Measurements from ENCODE around the gene ASXL1. TPM values are rescaled to one million over a fixed set of nuclear protein-coding genes. Genes with fewer than 3 reads are reported as not detected.

The ASXL1 gene
- total and polyA plus RNA-seq, 10 of the 15 experiments (the other 5 are each of a cell fraction or from before 2014, with no cell fraction given): 11.0 to 87.6 (median 56.8) TPM

DNA sequence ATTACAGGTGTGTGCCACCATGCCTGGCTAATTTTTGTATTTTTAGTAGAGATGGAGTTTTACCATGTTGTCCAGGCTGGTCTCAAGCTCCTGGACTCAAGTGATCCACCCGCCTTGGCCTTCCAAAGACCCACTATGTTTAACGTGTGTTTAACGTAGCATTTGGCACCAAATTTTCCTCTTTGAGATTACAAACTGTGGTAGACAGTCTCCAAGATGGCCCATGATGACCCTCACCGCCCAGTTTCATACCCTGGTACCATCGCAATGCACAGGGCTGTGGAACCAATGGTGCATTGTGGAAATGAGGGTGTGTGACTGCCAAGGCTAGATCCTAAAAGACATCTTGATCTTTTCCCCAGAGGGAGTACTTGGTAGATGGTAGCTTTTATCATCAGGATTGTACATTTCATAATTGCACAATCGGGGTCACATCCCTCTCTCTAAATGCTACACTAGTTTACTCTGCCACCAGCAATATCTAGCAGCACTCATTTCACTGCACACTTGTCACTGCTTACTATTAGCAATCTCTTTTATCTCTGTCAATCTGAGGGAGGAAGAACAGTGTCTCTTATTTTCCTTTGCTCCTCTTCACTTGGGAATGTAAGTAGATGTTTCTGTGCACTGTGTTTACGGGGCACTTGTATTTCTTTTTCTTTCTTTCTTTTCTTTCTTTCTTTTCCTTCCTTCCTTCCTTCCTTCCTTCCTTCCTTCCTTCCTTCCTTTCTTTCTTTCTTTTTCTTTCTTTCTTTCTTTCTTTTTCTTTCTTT, 130.1 kb downstream of the ASXL1 start:
- POLR2A ChIA-PET: no interaction called here
- no peak overlapping the region for H3K27ac ChIP-seq (ENCODE audit: control insufficient read depth, insufficient read depth)
- TF ChIP-seq BMI1 (IDR thresholded peaks at IDR 0.05; ENCODE audit: borderline replicate concordance) (no peak), SMARCA5 (IDR thresholded peaks at IDR 0.05) (no peak), CHD2 (IDR thresholded peaks at IDR 0.05; ENCODE audit: borderline replicate concordance, low read depth, low read length) (no peak), SP1 (IDR thresholded peaks at IDR 0.05; ENCODE audit: low read depth, low read length) (no peak), ZSCAN29 (IDR thresholded peaks at IDR 0.05) (no peak), IKZF1 (conservative IDR thresholded peaks at IDR 0.05) (no peak), CREB1 (IDR thresholded peaks at IDR 0.05; ENCODE audit: low read depth) (no peak), NR2C1 (IDR thresholded peaks at IDR 0.05) (no peak), SRF (IDR thresholded peaks at IDR 0.05; ENCODE audit: low read depth in 2 of 2, low read length in 2 of 2) (no peak), ZBED1 (IDR thresholded peaks at IDR 0.05; ENCODE audit: borderline replicate concordance) (no peak), ATF7 (IDR thresholded peaks at IDR 0.05; ENCODE audit: low read depth) (no peak), EED (IDR thresholded peaks at IDR 0.05; ENCODE audit: low read depth) (no peak), CBX5 (IDR thresholded peaks at IDR 0.05; ENCODE audit: low read depth) (no peak), ASH2L (IDR thresholded peaks at IDR 0.05; ENCODE audit: borderline replicate concordance, low read depth) (no peak), KAT2A (conservative IDR thresholded peaks at IDR 0.05; ENCODE audit: control insufficient read depth, low read depth, low read length) (no peak)
- TF ChIP-seq, protein P1, sequence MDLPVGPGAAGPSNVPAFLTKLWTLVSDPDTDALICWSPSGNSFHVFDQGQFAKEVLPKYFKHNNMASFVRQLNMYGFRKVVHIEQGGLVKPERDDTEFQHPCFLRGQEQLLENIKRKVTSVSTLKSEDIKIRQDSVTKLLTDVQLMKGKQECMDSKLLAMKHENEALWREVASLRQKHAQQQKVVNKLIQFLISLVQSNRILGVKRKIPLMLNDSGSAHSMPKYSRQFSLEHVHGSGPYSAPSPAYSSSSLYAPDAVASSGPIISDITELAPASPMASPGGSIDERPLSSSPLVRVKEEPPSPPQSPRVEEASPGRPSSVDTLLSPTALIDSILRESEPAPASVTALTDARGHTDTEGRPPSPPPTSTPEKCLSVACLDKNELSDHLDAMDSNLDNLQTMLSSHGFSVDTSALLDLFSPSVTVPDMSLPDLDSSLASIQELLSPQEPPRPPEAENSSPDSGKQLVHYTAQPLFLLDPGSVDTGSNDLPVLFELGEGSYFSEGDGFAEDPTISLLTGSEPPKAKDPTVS (IDR thresholded peaks at IDR 0.05; ENCODE audit: low read depth, low read length): no peak
- TF ChIP-seq, protein P2, sequence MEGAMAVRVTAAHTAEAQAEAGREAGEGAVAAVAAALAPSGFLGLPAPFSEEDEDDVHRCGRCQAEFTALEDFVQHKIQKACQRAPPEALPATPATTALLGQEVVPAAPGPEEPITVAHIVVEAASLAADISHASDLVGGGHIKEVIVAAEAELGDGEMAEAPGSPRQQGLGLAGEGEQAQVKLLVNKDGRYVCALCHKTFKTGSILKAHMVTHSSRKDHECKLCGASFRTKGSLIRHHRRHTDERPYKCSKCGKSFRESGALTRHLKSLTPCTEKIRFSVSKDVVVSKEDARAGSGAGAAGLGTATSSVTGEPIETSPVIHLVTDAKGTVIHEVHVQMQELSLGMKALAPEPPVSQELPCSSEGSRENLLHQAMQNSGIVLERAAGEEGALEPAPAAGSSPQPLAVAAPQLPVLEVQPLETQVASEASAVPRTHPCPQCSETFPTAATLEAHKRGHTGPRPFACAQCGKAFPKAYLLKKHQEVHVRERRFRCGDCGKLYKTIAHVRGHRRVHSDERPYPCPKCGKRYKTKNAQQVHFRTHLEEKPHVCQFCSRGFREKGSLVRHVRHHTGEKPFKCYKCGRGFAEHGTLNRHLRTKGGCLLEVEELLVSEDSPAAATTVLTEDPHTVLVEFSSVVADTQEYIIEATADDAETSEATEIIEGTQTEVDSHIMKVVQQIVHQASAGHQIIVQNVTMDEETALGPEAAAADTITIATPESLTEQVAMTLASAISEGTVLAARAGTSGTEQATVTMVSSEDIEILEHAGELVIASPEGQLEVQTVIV (IDR thresholded peaks at IDR 0.05; ENCODE audit: borderline replicate concordance, partially characterized antibody): no peak
- TF ChIP-seq, protein P3, sequence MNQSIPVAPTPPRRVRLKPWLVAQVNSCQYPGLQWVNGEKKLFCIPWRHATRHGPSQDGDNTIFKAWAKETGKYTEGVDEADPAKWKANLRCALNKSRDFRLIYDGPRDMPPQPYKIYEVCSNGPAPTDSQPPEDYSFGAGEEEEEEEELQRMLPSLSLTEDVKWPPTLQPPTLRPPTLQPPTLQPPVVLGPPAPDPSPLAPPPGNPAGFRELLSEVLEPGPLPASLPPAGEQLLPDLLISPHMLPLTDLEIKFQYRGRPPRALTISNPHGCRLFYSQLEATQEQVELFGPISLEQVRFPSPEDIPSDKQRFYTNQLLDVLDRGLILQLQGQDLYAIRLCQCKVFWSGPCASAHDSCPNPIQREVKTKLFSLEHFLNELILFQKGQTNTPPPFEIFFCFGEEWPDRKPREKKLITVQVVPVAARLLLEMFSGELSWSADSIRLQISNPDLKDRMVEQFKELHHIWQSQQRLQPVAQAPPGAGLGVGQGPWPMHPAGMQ (IDR thresholded peaks at IDR 0.05; ENCODE audit: borderline replicate concordance): no peak
- TF ChIP-seq, protein P4, sequence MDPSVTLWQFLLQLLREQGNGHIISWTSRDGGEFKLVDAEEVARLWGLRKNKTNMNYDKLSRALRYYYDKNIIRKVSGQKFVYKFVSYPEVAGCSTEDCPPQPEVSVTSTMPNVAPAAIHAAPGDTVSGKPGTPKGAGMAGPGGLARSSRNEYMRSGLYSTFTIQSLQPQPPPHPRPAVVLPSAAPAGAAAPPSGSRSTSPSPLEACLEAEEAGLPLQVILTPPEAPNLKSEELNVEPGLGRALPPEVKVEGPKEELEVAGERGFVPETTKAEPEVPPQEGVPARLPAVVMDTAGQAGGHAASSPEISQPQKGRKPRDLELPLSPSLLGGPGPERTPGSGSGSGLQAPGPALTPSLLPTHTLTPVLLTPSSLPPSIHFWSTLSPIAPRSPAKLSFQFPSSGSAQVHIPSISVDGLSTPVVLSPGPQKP (IDR thresholded peaks at IDR 0.05; ENCODE audit: low read depth, low read length): no peak
- no peak for FAIRE-seq
- SMC1A ChIA-PET (ENCODE audit: uncharacterized antibody, unreplicated experiment): no interaction called here
- H4K20me1 ChIP-seq (ENCODE audit: control insufficient read depth, insufficient read depth): no peaks in the 10 kb centered on the region
- no peak overlapping the region for H2AFZ ChIP-seq (ENCODE audit: control insufficient read depth, low read depth, low read length)
- no peak overlapping the region for H3K4me3 ChIP-seq
- RAD21 ChIA-PET (ENCODE audit: unreplicated experiment): no interaction called here
- H3K79me2 ChIP-seq (ENCODE audit: control insufficient read depth, insufficient read depth, low read length): no peaks in the 10 kb centered on the region
- CTCF ChIA-PET: interaction anchor here (0.7 kb wide), 1 partner anchor 166 kb away, joined by 3 read pairs; no protein-coding TSS in a partner anchor
- 68% methylated on average over 7 of the region's 7 CpGs for WGBS (ENCODE audit: insufficient coverage, insufficient replicate concordance, low lambda C conversion rate, missing lambda C conversion rate)
- H3K27me3 ChIP-seq (replicated peaks in 1 of 2; ENCODE audit: control insufficient read depth in 2 of 2, insufficient read depth in 2 of 2, low read length in 1 of 2): no peaks in the 10 kb centered on the region
- no peak overlapping the region for H3K4me2 ChIP-seq (ENCODE audit: control insufficient read depth, insufficient read depth)
- H3K36me3 ChIP-seq (ENCODE audit: control insufficient read depth in 2 of 2, insufficient read depth in 2 of 2, low read length in 1 of 2): no peaks in the 10 kb centered on the region
- in situ Hi-C loops (cut with MboI) (no loop called here), intact Hi-C loops (cut with micrococcal nuclease; ENCODE audit: unreplicated experiment) (no loop called here)
- H3K4me1 ChIP-seq (ENCODE audit: control insufficient read depth, insufficient read depth, low read length): peaks cover 5% of the 10 kb centered on the region
- no peak for ATAC-seq
- no peaks in the 10 kb centered on the region for H3K9me3 ChIP-seq (replicated peaks; ENCODE audit: control insufficient read depth, insufficient read depth, low read length)
- no TSS peak for BruUV-seq (replicated peaks)
- no peak overlapping the region for H3K9ac ChIP-seq (ENCODE audit: control insufficient read depth, insufficient read depth, low read length)
- no peak for DNase-seq (ENCODE audit: low read depth, low spot score)
